MM.1S (cell line): ENCODE data around the gene CLASP1.

Source experiments
- DNase-seq: peaks from one replicate; pipeline ENCODE4 v3.0.0-alpha.2; 2015
- H2AFZ ChIP-seq: fragments of 300-600 bp; sonication (generic); 2 replicates; pipeline ENCODE4 v1.6.0; 2016; ENCODE audit warnings: antibody characterized with exemption, low read length
- H3F3A ChIP-seq: fragments of 300-600 bp; sonication (generic); 2 replicates; pipeline ENCODE4 v1.6.1; 2016; ENCODE audit warnings: mild to moderate bottlenecking, antibody characterized with exemption, low read length, moderate library complexity, mixed read lengths; ENCODE audit not compliant: insufficient read depth
- H3K27ac ChIP-seq: fragments of 300-600 bp; sonication (generic); 2 replicates; pipeline ENCODE4 v1.5.1; 2016; ENCODE audit warnings: mild to moderate bottlenecking, low read length
- H3K27me3 ChIP-seq: fragments of 300-600 bp; sonication (generic); replicated peaks from 2 replicates; pipeline ENCODE4 v1.6.0; 2016; ENCODE audit warnings: low read length; ENCODE audit not compliant: insufficient read depth
- H3K36me3 ChIP-seq: fragments of 300-600 bp; sonication (generic); replicated peaks from 2 replicates; pipeline ENCODE4 v1.6.1; 2016; ENCODE audit warnings: mild to moderate bottlenecking, low read length, mixed read lengths; ENCODE audit not compliant: insufficient read depth
- H3K4me1 ChIP-seq: fragments of 300-600 bp; sonication (generic); 2 replicates; pipeline ENCODE4 v1.6.1; 2016; ENCODE audit warnings: low read length, mixed read lengths
- H3K4me2 ChIP-seq: fragments of 300-600 bp; sonication (generic); 2 replicates; pipeline ENCODE4 v1.6.0; 2016; ENCODE audit warnings: low read depth, low read length
- H3K4me3 ChIP-seq: fragments of 300-600 bp; sonication (generic); 2 replicates; pipeline ENCODE4 v1.5.1; 2016; ENCODE audit warnings: low read length, mixed read lengths
- H3K79me2 ChIP-seq: fragments of 300-600 bp; sonication (generic); 2 replicates; pipeline ENCODE4 v1.6.1; 2016; ENCODE audit warnings: mixed run types, low read length, mixed read lengths
- H3K9ac ChIP-seq: fragments of 300-600 bp; sonication (generic); 2 replicates; pipeline ENCODE4 v1.6.1; 2016; ENCODE audit warnings: low read length, mixed read lengths
- H3K9me2 ChIP-seq: fragments of 300-600 bp; sonication (generic); replicated peaks from 2 replicates; pipeline ENCODE4 v1.6.1; 2016; ENCODE audit warnings: mild to moderate bottlenecking, low read length, mixed read lengths; ENCODE audit not compliant: insufficient read depth
- H3K9me3 ChIP-seq: fragments of 300-600 bp; sonication (generic); replicated peaks from 2 replicates; pipeline ENCODE4 v1.6.1; 2016; ENCODE audit warnings: mild to moderate bottlenecking, low read length, mixed read lengths; ENCODE audit not compliant: insufficient read depth
- H4K20me1 ChIP-seq: fragments of 300-600 bp; sonication (generic); 2 replicates; pipeline ENCODE4 v1.6.1; 2016; ENCODE audit warnings: mild to moderate bottlenecking, low read length, moderate library complexity, mixed read lengths; ENCODE audit not compliant: insufficient read depth
- EZH2 ChIP-seq: fragments of 300-600 bp; sonication (generic); optimal IDR thresholded peaks from 2 replicates; pipeline ENCODE3; 2017; ENCODE audit warnings: low read depth, mild to moderate bottlenecking, antibody characterized with exemption, low read length, mixed read lengths
- EZH2phosphoT487 ChIP-seq: fragments of 300-600 bp; sonication (generic); IDR thresholded peaks from 2 replicates; pipeline ENCODE4 v1.6.1; 2018; ENCODE audit warnings: antibody characterized with exemption, low read length
- TF ChIP-seq, protein P1 (sequence below): fragments of 300-600 bp; sonication (generic); IDR thresholded peaks from 2 replicates; pipeline ENCODE4 v1.5.1; 2016; ENCODE audit warnings: antibody characterized with exemption, low read length, mixed read lengths

The CLASP1 gene

DNA sequence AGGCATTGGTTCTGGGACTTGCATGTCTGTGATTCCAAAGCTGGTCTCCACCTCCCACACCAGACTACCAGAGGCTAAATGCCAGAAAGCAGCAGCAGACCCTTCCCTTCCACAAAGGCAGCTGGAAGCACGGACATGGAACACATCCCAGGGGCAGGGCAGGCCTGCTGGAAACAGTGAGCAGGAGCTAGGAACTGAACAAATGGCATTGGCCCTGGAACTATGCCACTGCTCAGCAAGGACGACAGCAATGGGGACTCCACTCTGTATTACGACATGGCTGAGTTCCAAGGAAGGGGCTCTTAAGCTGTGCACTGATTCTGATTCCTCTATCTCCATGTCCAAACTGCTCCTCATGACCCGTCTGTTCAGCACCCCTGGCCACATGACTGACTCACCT, 286.5 kb downstream of the CLASP1 start:
- H3K36me3 ChIP-seq = no peaks in the 10 kb centered on the region; the same call in 1 of the 2 replicates
- H4K20me1 ChIP-seq = no peaks in the 10 kb centered on the region
- H2AFZ ChIP-seq = no peak overlapping the region
- TF ChIP-seq, protein P1, sequence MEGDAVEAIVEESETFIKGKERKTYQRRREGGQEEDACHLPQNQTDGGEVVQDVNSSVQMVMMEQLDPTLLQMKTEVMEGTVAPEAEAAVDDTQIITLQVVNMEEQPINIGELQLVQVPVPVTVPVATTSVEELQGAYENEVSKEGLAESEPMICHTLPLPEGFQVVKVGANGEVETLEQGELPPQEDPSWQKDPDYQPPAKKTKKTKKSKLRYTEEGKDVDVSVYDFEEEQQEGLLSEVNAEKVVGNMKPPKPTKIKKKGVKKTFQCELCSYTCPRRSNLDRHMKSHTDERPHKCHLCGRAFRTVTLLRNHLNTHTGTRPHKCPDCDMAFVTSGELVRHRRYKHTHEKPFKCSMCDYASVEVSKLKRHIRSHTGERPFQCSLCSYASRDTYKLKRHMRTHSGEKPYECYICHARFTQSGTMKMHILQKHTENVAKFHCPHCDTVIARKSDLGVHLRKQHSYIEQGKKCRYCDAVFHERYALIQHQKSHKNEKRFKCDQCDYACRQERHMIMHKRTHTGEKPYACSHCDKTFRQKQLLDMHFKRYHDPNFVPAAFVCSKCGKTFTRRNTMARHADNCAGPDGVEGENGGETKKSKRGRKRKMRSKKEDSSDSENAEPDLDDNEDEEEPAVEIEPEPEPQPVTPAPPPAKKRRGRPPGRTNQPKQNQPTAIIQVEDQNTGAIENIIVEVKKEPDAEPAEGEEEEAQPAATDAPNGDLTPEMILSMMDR = no peak
- no peak overlapping the region for H3K27ac ChIP-seq
- no peaks in the 10 kb centered on the region for H3K4me1 ChIP-seq
- no peak overlapping the region for H3K4me2 ChIP-seq
- no peak overlapping the region for H3K9ac ChIP-seq
- no peaks in the 10 kb centered on the region for H3K9me3 ChIP-seq
- H3K9me2 ChIP-seq = no peaks in the 10 kb centered on the region
- no peaks in the 10 kb centered on the region for H3F3A ChIP-seq
- no peak for DNase-seq
- H3K27me3 ChIP-seq = no peaks in the 10 kb centered on the region
- H3K4me3 ChIP-seq = no peak overlapping the region
- no peaks in the 10 kb centered on the region for H3K79me2 ChIP-seq

DNA sequence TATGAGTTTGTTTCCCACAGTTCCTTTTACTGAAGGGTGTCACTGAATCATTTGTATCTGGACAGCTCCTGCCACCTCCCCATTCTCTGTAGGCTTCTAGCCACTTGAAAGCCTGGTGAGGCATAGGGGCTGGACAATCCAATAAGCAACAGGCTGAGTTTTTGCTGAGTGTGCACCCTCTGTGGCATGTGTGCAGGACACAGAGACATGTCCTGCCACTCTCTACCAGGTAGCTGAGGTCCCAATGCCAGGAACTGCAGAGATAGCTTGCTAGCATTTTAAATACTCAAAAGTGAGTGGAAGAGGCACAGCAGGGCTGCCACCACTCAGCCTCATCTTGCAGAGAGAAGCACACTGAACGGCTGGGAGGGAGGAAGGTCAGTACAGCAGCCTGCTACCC, 287.0 kb downstream of the CLASP1 start:
- no peak for DNase-seq
- no peak overlapping the region for H3K27ac ChIP-seq
- H3K27me3 ChIP-seq = no peaks in the 10 kb centered on the region
- H3K4me3 ChIP-seq = no peak overlapping the region
- no peaks in the 10 kb centered on the region for H3K9me3 ChIP-seq
- no peaks in the 10 kb centered on the region for H4K20me1 ChIP-seq
- TF ChIP-seq EZH2 = no peak
- TF ChIP-seq, protein P1 = no peak
- TF ChIP-seq EZH2phosphoT487 = no peak
- no peaks in the 10 kb centered on the region for H3K9me2 ChIP-seq
- H3K9ac ChIP-seq = no peak overlapping the region
- H3K36me3 ChIP-seq = no peaks in the 10 kb centered on the region; the same call in 1 of the 2 replicates
- no peak overlapping the region for H2AFZ ChIP-seq
- H3K4me2 ChIP-seq = no peak overlapping the region
- no peaks in the 10 kb centered on the region for H3F3A ChIP-seq
- H3K4me1 ChIP-seq = no peaks in the 10 kb centered on the region
- H3K79me2 ChIP-seq = no peaks in the 10 kb centered on the region

DNA sequence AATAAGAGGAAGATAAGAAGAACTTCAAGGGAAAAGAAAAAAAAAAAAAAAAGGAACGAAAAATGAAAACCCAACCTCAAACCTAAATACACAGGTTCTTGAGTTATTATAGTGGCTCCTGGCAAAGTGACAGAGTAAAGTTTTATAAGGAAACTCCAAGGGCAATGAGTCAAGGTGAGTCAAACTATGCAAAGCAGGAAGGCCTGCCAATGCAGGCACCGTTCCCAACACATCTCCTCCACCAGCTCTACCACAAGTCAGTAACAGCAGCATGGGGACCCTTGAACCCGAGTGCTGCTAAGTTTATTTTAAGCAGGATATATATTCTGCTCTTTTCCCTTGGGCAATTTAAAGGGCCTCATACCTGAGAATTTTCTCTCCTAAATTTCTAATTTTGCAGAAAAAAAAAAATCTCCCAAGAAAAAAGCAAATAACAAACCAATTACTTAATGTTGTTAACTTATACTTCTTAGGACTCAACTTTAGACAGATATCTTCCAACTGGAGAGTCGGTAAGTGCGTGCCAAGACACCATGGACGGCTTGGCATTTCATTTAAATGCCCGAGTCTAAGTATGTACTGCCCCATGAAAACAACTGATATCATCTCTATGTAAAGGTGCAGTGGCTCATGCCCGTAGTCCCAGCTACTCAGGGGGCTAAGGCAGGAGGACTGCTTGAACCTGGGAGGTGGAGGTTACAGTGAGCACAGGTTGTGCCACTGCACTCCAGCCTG, 288.5 kb downstream of the CLASP1 start:
- Histone ChIP-seq H3K9me3 (no peaks in the 10 kb centered on the region), H3K4me3 (no peak overlapping the region), H3F3A (no peaks in the 10 kb centered on the region), H3K9me2 (no peaks in the 10 kb centered on the region), H3K79me2 (no peaks in the 10 kb centered on the region), H3K4me2 (no peak overlapping the region), H3K4me1 (no peaks in the 10 kb centered on the region), H3K27ac (no peak overlapping the region), H3K36me3 (no peaks in the 10 kb centered on the region; the same call in 1 of the 2 replicates), H2AFZ (no peak overlapping the region), H3K27me3 (no peaks in the 10 kb centered on the region), H3K9ac (no peak overlapping the region), H4K20me1 (no peaks in the 10 kb centered on the region)
- DNase-seq = no peak
- no peak for TF ChIP-seq EZH2
- TF ChIP-seq EZH2phosphoT487 = no peak
- TF ChIP-seq, protein P1 = no peak
